ENCODE measurements around the gene OTOG.

The OTOG gene

GRCh38 chr11:17635551-17635938, 88.5 kb downstream of the OTOG start:
- H3K4me3 ChIP-seq (ENCODE audit: low read length) = no peak overlapping the region
- TF ChIP-seq ZNF274 (IDR thresholded peaks at IDR 0.05; ENCODE audit: low read depth, low read length) = no peak

- no peak for TF ChIP-seq ZNF274 (IDR thresholded peaks at IDR 0.05; ENCODE audit: low read depth, low read length)
- no peak overlapping the region for H3K4me3 ChIP-seq (ENCODE audit: low read length)
Observed at GRCh38 chr11:17636721-17637120, 89.7 kb downstream of the OTOG start.

- no peak for TF ChIP-seq ZNF274 (IDR thresholded peaks at IDR 0.05; ENCODE audit: low read depth, low read length)
- no peak overlapping the region for H3K4me3 ChIP-seq (ENCODE audit: low read length)
Observed at GRCh38 chr11:17637901-17638300, 90.8 kb downstream of the OTOG start.

- TF ChIP-seq ZNF274 (IDR thresholded peaks at IDR 0.05; ENCODE audit: low read depth, low read length) = no peak
Observed at GRCh38 chr11:17638311-17638710, 91.3 kb downstream of the OTOG start.

GRCh38 chr11:17639091-17639490, 92.0 kb downstream of the OTOG start:
- TF ChIP-seq ZNF274 (IDR thresholded peaks at IDR 0.05; ENCODE audit: low read depth, low read length) = no peak
- no peak overlapping the region for H3K4me3 ChIP-seq (ENCODE audit: low read length)

More at GRCh38 chr11:17638311-17638710, 91.3 kb downstream of the OTOG start:
- H3K4me3 ChIP-seq (ENCODE audit: low read length) = no peak overlapping the region

GRCh38 chr11:17639781-17640180, 92.7 kb downstream of the OTOG start:
- TF ChIP-seq ZNF274 (IDR thresholded peaks at IDR 0.05; ENCODE audit: low read depth, low read length) = no peak
- H3K4me3 ChIP-seq (ENCODE audit: low read length) = no peak overlapping the region

GRCh38 chr11:17640493-17641164, 93.6 kb downstream of the OTOG start:
- no peak for TF ChIP-seq ZNF274 (IDR thresholded peaks at IDR 0.05; ENCODE audit: low read depth, low read length)
- H3K4me3 ChIP-seq (ENCODE audit: low read length) = no peak overlapping the region

GRCh38 chr11:17641792-17642350, 94.8 kb downstream of the OTOG start:
- no peak overlapping the region for H3K4me3 ChIP-seq (ENCODE audit: low read length)
- no peak for TF ChIP-seq ZNF274 (IDR thresholded peaks at IDR 0.05; ENCODE audit: low read depth, low read length)

GRCh38 chr11:17642370-17642769, 95.3 kb downstream of the OTOG start:
- no peak overlapping the region for H3K4me3 ChIP-seq (ENCODE audit: low read length)
- no peak for TF ChIP-seq ZNF274 (IDR thresholded peaks at IDR 0.05; ENCODE audit: low read depth, low read length)

GRCh38 chr11:17642980-17643379, 95.9 kb downstream of the OTOG start:
- H3K4me3 ChIP-seq (ENCODE audit: low read length) = no peak overlapping the region
- no peak for TF ChIP-seq ZNF274 (IDR thresholded peaks at IDR 0.05; ENCODE audit: low read depth, low read length)

- TF ChIP-seq ZNF274 (IDR thresholded peaks at IDR 0.05; ENCODE audit: low read depth, low read length) = no peak
- no peak overlapping the region for H3K4me3 ChIP-seq (ENCODE audit: low read length)
Observed at GRCh38 chr11:17643506-17644405, 96.7 kb downstream of the OTOG start.

GRCh38 chr11:17645190-17645970, 98.3 kb downstream of the OTOG start:
- H3K4me3 ChIP-seq (ENCODE audit: low read length) = no peak overlapping the region
- no peak for TF ChIP-seq ZNF274 (IDR thresholded peaks at IDR 0.05; ENCODE audit: low read depth, low read length)

- H3K4me3 ChIP-seq (ENCODE audit: low read length) = no peak overlapping the region
- no peak for TF ChIP-seq ZNF274 (IDR thresholded peaks at IDR 0.05; ENCODE audit: low read depth, low read length)
Observed at GRCh38 chr11:17646451-17647145, 99.5 kb downstream of the OTOG start.

Measured in GM08714 (cell line).